H54 (cell line): ENCODE data around the gene SSBP2.
"Not testable (repeated sequence)": the region's sequence is repeated elsewhere in the genome, so short reads cannot be mapped to it uniquely, and the experiment has no call there.

Source experiments
- DNase-seq: peaks from one replicate; pipeline ENCODE4 v3.0.0; 2011; ENCODE audit warnings: low spot score, mixed read lengths; ENCODE audit not compliant: insufficient read length
- FAIRE-seq: peaks from 3 replicates; lab custom pipeline; 2011; peaks lifted over from hg19 to GRCh38; lab: Jason Lieb, UNC
- POLR2A ChIP-seq: IDR thresholded peaks from 2 replicates; pipeline ENCODE4 v1.6.1; 2011; ENCODE audit warnings: low read depth, mild to moderate bottlenecking, low read length

Gene SSBP2

DNA sequence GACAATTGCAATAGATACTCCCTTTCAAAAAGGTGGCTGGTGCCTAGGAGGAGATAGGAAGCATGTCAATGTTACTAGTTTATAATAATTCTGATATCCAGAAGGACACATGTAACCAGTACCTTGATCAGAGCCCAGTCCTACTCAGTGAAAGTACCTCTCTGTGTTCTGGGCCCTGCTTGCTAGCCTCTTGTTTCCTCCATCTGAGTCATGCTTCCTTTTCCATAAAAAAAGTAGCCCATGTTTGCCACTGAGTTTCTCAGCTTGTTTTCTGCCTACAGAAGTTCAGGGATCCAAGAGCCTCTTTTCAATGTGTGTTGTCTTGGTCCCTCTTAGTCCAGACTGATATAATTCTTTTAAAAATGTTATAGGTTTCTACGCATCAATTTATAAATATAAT is 149.0 kb downstream of the SSBP2 start:
- no peak for TF ChIP-seq POLR2A
- DNase-seq (no peak), FAIRE-seq (peak; percentile 89)

DNA sequence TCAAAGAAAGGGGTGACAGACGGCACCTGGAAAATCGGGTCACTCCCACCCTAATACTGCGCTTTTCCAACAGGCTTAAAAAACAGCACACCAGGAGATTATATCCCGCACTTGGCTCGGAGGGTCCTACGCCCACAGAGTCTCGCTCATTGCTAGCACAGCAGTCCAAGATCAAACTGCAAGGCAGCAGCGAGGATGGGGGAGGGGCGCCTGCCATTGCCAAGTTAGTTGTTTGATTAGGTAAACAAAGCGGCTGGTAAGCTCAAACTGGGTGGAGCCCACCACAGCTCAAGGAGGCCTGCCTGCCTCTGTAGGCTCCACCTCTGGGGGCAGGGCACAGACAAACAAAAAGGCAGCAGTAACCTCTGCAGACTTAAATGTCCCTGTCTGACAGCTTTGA is 158.8 kb downstream of the SSBP2 start:
- not testable (repeated sequence) for FAIRE-seq, DNase-seq

DNA sequence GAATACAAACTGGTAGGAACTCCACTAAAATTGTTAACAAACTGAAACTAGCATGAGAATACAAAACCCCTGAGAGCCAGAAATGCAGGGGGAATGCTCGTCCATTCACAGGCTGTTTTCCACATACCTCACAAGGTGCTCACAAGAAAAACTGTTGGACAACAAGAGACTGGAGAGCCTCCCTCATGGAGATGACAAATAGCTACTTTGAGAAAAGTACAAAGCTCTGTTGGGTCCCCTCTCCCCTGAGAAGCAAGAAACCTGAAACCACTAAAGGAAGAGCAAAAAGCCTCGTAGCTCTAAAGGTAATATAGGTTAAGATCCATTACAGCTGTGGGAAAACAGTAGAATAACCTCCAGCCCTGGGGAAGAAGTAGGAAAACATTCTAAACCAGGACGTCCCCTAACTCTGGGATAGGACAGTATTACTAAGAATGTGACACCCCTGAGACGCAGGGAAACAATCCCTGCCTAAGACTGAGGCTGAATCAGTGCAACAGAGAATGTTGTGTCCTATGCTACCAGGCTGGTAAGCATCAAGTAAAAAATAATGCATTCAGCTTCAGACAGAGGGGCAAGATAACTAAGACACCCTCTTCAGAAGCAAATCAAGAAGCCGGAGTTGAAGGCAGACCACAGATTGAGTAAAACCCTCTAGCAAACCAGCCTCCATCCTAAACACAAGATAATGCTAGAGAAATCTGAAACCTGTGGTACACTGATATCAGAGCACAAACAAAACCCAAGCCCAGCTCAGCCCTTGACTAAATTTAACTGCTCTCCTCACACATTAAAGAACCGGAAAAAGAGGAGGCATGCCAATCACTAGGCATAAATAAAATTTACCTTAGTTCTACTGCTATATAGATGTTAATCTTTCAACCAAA is 160.2 kb downstream of the SSBP2 start:
- no peak for DNase-seq
- no peak for TF ChIP-seq POLR2A
- no peak for FAIRE-seq

DNA sequence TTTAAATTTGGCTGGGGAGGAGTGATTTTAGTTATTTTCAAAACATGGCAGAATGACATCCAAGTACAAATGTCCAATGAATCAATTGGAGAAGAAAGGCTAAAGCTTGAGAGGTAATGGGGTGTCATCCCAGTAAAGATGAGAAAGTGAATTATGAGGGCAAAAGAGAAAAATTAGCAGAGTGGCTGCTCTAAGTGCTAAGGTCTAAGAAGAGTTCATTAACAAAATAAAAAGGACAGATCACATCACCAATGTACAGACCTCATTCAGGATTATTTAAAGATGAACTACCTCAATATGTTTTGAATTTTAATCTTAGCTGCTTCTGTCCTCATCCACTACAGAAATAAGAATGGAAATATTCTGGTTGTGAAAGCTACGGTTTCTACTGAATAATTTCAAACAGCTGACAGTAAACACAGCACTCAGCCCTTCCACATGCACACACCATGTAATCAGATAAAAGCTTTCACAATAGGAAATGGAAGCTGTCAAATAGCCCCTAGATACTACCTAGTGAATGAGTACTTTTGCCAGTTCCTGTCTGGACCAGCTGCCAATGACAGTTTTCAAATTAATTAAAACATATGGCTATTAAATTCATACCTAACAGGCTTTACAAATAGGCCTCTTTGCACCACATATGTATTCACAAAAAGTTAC is 171.5 kb downstream of the SSBP2 start:
- FAIRE-seq (no peak), DNase-seq (no peak)
- TF ChIP-seq POLR2A, result no peak

DNA sequence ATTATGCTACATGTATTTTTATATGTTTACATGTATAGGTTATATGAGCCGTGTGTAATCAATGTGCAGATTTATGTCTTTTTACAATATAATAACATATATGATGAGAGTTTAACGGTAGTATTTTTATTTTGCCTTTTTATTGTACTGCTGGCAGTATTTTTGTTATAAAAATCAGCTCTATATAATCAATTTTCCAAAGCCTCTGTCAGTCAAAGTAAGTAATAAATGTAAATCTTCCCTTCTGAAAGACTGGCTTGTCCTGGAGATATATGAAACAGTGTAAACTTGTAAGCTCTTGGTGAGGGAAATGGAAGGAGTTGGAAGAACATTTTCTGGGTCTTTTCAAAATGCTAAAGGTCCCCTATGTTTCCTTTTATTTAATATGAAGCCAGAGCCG is 173.8 kb downstream of the SSBP2 start:
- TF ChIP-seq POLR2A, result no peak
- FAIRE-seq (no peak), DNase-seq (no peak)

DNA sequence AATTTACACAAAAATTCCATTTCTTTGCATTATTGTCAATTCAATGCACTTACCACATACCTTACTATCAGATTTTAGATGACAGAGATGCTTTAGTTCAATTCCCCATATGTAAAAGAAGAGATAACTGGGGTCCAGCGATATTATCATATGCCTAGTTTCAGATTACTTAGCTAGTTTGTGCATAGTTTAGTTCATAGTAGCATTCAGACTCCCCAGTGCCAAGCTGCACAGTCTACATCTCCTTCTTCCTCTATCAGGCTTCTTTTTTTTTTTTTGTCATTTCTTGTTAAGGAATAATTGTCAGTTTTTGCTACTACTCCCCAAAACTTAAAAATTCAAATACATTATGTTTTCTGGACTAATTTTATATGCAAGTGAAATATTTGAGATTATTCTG is 175.0 kb downstream of the SSBP2 start:
- FAIRE-seq (no peak), DNase-seq (no peak)
- no peak for TF ChIP-seq POLR2A

DNA sequence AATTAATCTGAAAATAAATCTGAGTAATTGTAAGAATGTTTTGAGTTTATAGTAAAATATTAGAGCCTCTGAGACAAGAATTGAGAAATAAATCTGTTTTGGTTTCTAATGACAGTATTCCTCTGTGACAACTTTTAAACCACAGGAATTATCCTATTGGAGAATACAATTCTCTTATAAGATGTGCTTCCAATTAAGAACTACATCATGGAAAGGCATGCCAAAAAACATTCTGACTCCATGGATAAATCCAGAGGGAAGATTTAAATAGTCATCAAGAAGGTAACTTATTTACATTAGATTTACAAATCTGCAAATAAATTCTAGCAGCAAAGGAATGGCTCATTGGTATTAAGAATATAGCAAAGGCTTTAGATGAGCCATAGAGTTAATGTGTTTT is 178.7 kb downstream of the SSBP2 start:
- no peak for TF ChIP-seq POLR2A
- no peak for FAIRE-seq
- DNase-seq, result no peak

DNA sequence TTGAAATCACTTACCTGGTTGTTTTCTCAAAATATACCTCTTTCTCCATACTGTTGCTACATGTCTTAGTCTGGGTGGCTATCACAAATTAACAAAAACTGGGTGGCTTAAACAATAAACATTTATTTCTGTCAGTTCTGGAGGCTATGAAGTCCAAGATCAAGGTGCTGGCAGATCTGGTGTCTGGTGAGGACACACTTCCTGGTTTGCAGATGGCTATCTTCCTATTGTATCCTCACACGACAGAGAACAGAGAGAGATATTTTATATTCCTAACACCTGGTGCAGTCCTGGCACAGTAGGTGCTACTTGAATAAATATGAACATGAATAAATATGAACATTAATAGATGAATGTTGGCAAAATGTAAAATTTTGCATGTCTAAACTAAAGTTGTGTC is 192.7 kb downstream of the SSBP2 start:
- no peak for FAIRE-seq
- no peak for TF ChIP-seq POLR2A
- no peak for DNase-seq

DNA sequence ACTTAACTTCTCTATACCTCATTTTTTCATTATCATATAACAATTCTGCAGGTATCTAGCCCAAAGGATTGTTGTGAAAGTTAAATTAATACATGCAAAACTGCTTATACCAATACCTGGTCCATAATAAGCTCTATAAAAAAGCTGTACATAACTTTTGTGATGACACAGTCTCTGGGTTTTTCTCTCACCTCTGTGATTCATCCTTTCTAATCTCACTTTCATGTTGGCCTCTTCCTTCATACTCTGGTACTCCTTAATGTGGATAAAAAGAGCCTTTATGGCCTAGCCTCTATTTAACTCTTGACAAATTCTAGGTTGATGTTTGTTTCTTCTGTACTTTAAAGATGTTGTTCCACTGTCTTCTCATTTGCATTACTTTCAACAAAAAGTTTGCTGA is 194.1 kb downstream of the SSBP2 start:
- DNase-seq, result no peak
- FAIRE-seq, result peak; percentile 71
- TF ChIP-seq POLR2A, result no peak

DNA sequence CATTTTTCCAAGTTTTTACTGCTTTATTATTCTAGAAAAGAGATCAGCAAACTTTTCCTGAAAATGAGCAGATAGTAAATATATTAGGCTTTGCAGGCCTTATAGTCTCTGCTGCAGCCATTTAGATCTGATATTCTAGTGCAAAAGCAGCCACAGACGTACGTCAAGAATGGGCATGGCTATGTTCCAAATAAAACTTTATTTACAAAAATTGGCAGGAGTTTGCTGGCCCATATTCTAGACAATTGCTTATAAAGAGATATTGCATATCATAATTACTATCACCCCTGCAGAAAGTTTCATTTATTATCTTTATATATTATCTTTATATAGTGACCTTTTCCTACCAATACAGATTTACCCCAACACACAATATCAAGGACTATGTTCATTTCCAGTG is 195.0 kb downstream of the SSBP2 start:
- no peak for FAIRE-seq
- DNase-seq, result no peak
- no peak for TF ChIP-seq POLR2A

DNA sequence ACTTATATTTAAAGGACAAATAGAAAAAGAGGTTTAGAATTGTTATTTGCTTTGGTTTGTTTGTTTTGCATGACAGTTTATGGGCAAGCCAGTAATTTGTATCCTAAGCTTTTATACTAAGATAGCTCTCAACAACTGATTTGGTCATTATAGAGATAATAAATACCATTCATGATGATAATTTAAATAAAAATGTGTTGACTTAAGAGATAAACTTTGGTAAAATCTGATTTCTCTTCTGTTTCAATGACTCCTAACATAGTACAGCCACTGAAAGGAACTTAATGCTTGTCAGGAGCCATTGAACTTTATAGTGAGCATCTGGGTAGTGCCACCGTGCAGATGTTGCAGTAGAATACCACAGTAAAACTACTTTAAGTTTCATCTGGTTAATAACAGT is 196.2 kb downstream of the SSBP2 start:
- FAIRE-seq, result no peak
- no peak for DNase-seq
- TF ChIP-seq POLR2A, result no peak

DNA sequence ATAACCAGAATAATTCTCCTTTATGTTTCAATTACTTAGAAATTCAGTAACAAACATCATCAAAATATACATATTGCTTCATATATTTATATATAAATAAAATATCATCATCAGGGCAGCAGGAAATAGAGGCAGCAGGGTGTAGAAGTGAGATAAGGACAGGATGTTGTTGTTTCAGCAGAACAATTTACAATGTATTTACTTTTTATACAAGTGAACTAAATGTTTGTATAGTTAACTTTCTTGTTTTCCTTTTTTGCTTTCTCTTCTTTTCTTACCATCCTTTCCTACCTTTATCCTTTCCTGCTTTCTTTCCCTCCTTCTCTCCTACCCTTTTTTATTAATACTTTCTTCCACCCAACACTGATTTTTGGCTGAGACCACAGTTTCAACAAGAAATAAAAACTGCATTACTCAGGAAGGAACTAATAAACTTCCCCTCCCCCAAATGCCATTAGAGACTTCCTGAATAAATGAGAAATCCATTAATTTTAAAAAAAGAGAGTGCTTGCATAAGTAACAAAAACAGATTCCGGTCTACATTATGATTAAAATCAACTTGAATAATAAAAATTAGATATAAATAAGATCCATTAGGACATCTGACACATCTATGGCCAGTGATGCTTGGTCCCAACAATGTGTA is 197.2 kb downstream of the SSBP2 start:
- DNase-seq (no peak), FAIRE-seq (no peak)
- TF ChIP-seq POLR2A, result no peak

DNA sequence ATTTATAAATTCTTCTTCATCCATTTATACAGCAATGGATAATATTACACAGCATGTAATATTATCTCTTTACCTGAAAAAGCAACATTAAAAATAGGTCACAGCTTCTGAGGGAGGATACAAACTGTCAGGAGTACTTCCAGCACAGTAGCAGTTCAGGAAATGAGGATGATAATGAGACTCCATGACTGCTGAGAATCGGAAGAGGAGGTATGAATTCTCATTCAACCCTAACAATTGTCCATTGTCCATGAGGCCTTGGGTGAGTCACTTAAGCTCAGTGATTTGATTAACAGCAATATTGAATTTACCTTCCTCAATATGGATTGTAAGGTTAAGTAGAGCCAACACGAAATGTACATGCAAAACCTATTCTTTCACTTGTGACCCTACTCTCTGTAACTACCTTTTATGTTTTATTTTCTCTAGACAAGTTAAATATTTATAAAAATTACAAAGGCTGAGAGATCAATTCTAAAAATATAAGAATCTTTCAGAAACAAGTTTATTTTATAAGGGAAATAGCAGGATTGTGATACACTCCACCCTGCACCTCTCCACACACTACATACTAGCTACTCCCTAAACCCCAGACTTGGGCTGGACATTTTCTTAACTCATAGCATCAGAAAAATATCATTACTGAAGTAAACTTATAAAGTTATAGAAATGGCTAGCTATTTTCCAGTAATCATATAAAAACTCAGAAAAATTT is 197.9 kb downstream of the SSBP2 start:
- DNase-seq (no peak), FAIRE-seq (peak; percentile 82)
- TF ChIP-seq POLR2A, result no peak

DNA sequence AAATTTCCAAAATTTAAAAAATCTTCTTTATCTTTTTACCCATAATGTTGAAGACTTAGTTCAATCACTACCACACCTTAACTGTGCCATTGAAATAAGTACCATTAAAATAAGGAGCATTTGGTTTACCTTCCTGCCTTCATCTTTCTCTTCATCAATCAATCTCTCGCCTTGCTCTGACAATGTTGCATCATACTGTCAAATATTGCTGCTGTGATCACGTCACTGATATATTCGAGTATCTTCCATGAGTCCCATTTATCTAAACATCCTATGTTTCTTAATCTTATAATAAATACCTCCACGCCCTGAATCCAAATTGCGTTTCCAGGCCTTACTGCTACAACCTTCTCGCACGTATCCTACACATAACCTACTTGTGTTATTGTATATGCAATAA is 201.8 kb downstream of the SSBP2 start:
- DNase-seq, result no peak
- no peak for FAIRE-seq
- no peak for TF ChIP-seq POLR2A
